Measurements from ENCODE around the gene RNASEL. TPM values are rescaled to one million over a fixed set of nuclear protein-coding genes. Genes with fewer than 3 reads are reported as not detected.

Gene RNASEL
- polyA plus RNA-seq, 2 of the 4 experiments (the other 2 are of a cell fraction), result 1.9 to 4.1 TPM

DNA sequence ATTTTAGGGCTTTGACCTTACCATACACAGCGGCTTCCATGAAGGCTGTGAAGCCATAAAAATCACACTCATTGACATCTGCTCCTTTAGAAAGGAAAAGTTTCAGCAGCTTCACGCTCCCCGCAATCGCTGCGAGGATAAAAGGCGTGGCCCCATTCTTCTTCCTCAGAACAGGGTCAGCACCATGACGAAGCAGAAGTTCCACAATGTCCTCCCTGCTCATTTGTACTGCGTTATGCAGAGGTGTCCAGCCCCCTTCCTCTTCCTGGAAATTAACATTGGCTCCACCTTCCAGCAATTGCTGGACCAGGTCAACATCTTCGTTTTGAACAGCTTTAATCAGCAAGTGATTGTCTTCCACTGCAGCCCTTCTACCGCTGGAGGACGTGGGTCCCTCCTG lies 2.7 kb downstream of the RNASEL start:
- Histone ChIP-seq H3K4me2 (no peak overlapping the region), H3K9me3 (no peaks in the 10 kb centered on the region), H3K4me3 (no peak overlapping the region), H3K27ac (no peak overlapping the region), H3K4me1 (0 out of 3 replicates have a peak, but pooled peaks cover 5% of the 10 kb centered on the region)
- ATAC-seq (no peak), DNase-seq (ENCODE audit: low read depth in 1 of 2, low spot score in 1 of 2) (no peak), FAIRE-seq (no peak)
- TF ChIP-seq POLR2A (IDR thresholded peaks at IDR 0.05; ENCODE audit: low read length) (no peak), SMC3 (IDR thresholded peaks at IDR 0.05) (no peak), HOXB13 (CRISPR knock-in tag; IDR thresholded peaks at IDR 0.05; ENCODE audit: low read depth) (no peak), CBX8 (IDR thresholded peaks at IDR 0.05) (no peak), NR3C1 (IDR thresholded peaks at IDR 0.05) (no peak), RCOR1 (IDR thresholded peaks at IDR 0.05; ENCODE audit: low read depth, low read length) (no peak), JUN (IDR thresholded peaks at IDR 0.05) (no peak), RFX5 (IDR thresholded peaks at IDR 0.05) (no peak)
- ChIA-PET CTCF (interaction anchor here (7.9 kb wide), 1 partner anchor 14 kb away, joined by 50 read pairs; no protein-coding TSS in a partner anchor), POLR2A (no interaction called here)
- WGBS (ENCODE audit: missing lambda C conversion rate), result 84% methylated on average over 11 of the region's 11 CpGs

DNA sequence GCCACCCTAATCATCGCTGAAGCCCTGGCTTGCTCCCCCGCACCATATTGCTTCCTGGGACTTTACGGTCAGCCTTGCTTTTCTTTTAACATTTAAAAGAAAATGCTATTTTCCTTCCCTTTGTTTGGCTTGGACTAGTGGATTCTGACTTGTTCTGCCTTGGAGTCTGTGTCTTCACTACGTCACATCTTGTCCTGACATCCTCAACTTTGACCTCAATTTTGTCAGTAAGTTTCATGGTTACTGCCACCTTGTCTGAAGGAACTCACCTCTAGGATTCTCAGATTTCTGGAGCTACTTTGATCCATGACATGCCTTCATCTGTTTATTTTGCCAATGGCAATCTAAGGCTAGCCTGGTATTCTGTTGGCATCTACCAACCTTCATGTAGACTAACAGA lies 4.3 kb downstream of the RNASEL start:
- CTCF ChIA-PET, result interaction anchor here (1.9 to 2.0 kb wide), 2 partner anchors 8 to 16 kb away, joined by 5 to 7 read pairs; no protein-coding TSS in a partner anchor
- 0 out of 3 replicates have a peak, but pooled peaks cover 5% of the 10 kb centered on the region for H3K4me1 ChIP-seq
- H3K4me3 ChIP-seq, result no peak overlapping the region
- TF ChIP-seq SMC3 (IDR thresholded peaks at IDR 0.05) (no peak), POLR2AphosphoS2 (conservative IDR thresholded peaks at IDR 0.05; ENCODE audit: low read length) (no peak), HOXA7 (CRISPR knock-in tag; IDR thresholded peaks at IDR 0.05) (no peak), HEYL (CRISPR knock-in tag; IDR thresholded peaks at IDR 0.05) (no peak), TP53 (CRISPR knock-in tag; IDR thresholded peaks at IDR 0.05) (no peak), FOSL2 (IDR thresholded peaks at IDR 0.05) (no peak), FOSL2 (CRISPR knock-in tag; IDR thresholded peaks at IDR 0.05) (no peak), NR3C1 (IDR thresholded peaks at IDR 0.05) (no peak), ZFP36 (IDR thresholded peaks at IDR 0.05; ENCODE audit: borderline replicate concordance, partially characterized antibody) (no peak), RNF2 (IDR thresholded peaks at IDR 0.05; ENCODE audit: borderline replicate concordance, low read depth) (no peak), CEBPB (IDR thresholded peaks at IDR 0.05) (no peak), ESRRA (IDR thresholded peaks at IDR 0.05; ENCODE audit: borderline replicate concordance, low read length) (no peak), ZC3H11A (IDR thresholded peaks at IDR 0.05) (no peak)
- TF ChIP-seq, protein P1, sequence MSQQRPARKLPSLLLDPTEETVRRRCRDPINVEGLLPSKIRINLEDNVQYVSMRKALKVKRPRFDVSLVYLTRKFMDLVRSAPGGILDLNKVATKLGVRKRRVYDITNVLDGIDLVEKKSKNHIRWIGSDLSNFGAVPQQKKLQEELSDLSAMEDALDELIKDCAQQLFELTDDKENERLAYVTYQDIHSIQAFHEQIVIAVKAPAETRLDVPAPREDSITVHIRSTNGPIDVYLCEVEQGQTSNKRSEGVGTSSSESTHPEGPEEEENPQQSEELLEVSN (IDR thresholded peaks at IDR 0.05; ENCODE audit: borderline replicate concordance, low read depth), result no peak
- TF ChIP-seq, protein P2, sequence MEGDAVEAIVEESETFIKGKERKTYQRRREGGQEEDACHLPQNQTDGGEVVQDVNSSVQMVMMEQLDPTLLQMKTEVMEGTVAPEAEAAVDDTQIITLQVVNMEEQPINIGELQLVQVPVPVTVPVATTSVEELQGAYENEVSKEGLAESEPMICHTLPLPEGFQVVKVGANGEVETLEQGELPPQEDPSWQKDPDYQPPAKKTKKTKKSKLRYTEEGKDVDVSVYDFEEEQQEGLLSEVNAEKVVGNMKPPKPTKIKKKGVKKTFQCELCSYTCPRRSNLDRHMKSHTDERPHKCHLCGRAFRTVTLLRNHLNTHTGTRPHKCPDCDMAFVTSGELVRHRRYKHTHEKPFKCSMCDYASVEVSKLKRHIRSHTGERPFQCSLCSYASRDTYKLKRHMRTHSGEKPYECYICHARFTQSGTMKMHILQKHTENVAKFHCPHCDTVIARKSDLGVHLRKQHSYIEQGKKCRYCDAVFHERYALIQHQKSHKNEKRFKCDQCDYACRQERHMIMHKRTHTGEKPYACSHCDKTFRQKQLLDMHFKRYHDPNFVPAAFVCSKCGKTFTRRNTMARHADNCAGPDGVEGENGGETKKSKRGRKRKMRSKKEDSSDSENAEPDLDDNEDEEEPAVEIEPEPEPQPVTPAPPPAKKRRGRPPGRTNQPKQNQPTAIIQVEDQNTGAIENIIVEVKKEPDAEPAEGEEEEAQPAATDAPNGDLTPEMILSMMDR (IDR thresholded peaks at IDR 0.05), result no peak
- TF ChIP-seq, protein P3, sequence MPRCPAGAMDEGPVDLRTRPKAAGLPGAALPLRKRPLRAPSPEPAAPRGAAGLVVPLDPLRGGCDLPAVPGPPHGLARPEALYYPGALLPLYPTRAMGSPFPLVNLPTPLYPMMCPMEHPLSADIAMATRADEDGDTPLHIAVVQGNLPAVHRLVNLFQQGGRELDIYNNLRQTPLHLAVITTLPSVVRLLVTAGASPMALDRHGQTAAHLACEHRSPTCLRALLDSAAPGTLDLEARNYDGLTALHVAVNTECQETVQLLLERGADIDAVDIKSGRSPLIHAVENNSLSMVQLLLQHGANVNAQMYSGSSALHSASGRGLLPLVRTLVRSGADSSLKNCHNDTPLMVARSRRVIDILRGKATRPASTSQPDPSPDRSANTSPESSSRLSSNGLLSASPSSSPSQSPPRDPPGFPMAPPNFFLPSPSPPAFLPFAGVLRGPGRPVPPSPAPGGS (IDR thresholded peaks at IDR 0.05), result no peak
- FAIRE-seq (no peak), ATAC-seq (no peak), DNase-seq (ENCODE audit: low read depth in 1 of 2, low spot score in 1 of 2) (no peak)
- WGBS (ENCODE audit: missing lambda C conversion rate), result 90% methylated on average over 4 of the region's 4 CpGs
- H3K9me3 ChIP-seq, result no peaks in the 10 kb centered on the region
- H3K4me2 ChIP-seq, result no peak overlapping the region
- H3K27ac ChIP-seq, result no peak overlapping the region
- POLR2A ChIA-PET, result no interaction called here

DNA sequence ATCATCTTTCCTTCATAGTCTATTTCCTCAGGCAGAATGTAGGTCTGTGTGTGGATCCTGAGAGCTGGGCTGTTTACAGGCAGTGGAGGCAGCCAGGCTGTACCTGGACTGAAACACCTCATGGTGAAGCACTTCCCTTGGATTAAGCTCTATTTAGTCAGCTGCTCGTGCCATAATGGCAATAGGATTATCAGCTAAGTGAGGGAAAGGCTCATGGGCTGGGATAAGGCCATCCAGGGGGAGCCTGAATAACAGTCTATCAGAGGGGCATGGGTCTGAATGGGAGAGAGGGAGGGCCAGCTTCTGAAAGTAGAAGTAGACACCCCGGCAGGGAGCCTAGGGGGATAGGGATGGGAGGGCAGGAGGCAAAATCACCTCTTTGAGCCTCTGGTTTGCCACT lies 8.3 kb downstream of the RNASEL start:
- CTCF ChIA-PET, result interaction anchor here (1.1 to 1.3 kb wide), 2 partner anchors 20 to 202 kb away, joined by 3 to 4 read pairs; no protein-coding TSS in a partner anchor
- WGBS (ENCODE audit: missing lambda C conversion rate), result 82% methylated on average over 2 of the region's 2 CpGs

More for the DNA sequence above, 8.3 kb downstream of the RNASEL start:
- ATAC-seq (no peak), DNase-seq (ENCODE audit: low read depth in 1 of 2, low spot score in 1 of 2) (no peak), FAIRE-seq (no peak)
- POLR2A ChIA-PET, result no interaction called here
- no peak overlapping the region for H3K27ac ChIP-seq
- H3K4me2 ChIP-seq, result no peak overlapping the region
- no peak overlapping the region for H3K4me3 ChIP-seq
- TF ChIP-seq TP53 (CRISPR knock-in tag; IDR thresholded peaks at IDR 0.05) (no peak), EHF (CRISPR knock-in tag; IDR thresholded peaks at IDR 0.05) (no peak), MAZ (IDR thresholded peaks at IDR 0.05; ENCODE audit: borderline replicate concordance, low read depth, low read length) (no peak), POLR2A (IDR thresholded peaks at IDR 0.05; ENCODE audit: low read length) (no peak), ZNF302 (CRISPR knock-in tag; IDR thresholded peaks at IDR 0.05) (no peak), BHLHE40 (IDR thresholded peaks at IDR 0.05; ENCODE audit: low read depth, low read length) (no peak), JUN (IDR thresholded peaks at IDR 0.05) (no peak), CBX8 (IDR thresholded peaks at IDR 0.05) (no peak), MAFK (IDR thresholded peaks at IDR 0.05; ENCODE audit: partially characterized antibody) (no peak), PHF8 (IDR thresholded peaks at IDR 0.05; ENCODE audit: borderline replicate concordance, low read depth) (no peak), ZSCAN20 (CRISPR knock-in tag; IDR thresholded peaks at IDR 0.05) (no peak)
- TF ChIP-seq, protein P4, sequence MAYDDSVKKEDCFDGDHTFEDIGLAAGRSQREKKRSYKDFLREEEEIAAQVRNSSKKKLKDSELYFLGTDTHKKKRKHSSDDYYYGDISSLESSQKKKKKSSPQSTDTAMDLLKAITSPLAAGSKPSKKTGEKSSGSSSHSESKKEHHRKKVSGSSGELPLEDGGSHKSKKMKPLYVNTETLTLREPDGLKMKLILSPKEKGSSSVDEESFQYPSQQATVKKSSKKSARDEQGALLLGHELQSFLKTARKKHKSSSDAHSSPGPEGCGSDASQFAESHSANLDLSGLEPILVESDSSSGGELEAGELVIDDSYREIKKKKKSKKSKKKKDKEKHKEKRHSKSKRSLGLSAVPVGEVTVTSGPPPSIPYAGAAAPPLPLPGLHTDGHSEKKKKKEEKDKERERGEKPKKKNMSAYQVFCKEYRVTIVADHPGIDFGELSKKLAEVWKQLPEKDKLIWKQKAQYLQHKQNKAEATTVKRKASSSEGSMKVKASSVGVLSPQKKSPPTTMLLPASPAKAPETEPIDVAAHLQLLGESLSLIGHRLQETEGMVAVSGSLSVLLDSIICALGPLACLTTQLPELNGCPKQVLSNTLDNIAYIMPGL (CRISPR knock-in tag; IDR thresholded peaks at IDR 0.05; ENCODE audit: borderline replicate concordance), result no peak
- no peaks in the 10 kb centered on the region for H3K9me3 ChIP-seq
- peaks cover 3% of the 10 kb centered on the region; the same call in 1 of the 3 replicates for H3K4me1 ChIP-seq
